ENCODE data around the gene NPR3.

Gene NPR3

DNA sequence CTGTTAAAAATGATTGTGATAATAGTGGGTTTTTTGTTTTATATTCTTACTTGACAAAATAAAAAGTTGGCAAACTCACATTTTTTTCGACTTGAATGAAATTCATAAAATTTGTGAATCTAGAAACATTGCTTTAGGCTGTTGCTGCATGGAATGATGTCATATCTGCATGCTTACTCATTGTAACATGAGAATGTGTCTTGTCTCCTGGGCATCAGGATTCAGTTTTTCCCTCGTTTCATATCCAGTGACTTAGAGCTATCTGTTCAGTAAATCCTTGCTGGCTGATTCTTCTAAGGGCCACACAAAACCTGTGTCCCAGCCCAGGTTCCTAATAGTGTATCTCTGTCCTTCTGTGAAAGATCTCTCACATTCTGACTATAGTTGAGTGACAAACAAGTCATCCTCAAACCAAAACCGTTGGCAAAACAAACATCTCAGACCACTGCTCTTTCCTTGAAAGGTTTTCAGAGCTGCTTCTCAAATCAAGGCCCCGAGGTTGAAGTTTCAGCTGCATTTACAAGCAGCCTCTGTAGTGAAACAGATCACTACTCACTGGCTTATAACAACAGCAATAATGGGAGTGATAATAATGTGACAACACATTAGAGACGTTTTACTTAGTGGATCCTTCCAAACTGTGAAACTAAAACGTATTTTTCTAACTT, 95.0 kb downstream of the NPR3 start:
- in situ Hi-C loops (cut with MboI; ENCODE audit: low sequenced_read_pairs, unreplicated experiment) = no loop called here
- DNase-seq (ENCODE audit: low spot score) = no peak
- TF ChIP-seq, protein P1, sequence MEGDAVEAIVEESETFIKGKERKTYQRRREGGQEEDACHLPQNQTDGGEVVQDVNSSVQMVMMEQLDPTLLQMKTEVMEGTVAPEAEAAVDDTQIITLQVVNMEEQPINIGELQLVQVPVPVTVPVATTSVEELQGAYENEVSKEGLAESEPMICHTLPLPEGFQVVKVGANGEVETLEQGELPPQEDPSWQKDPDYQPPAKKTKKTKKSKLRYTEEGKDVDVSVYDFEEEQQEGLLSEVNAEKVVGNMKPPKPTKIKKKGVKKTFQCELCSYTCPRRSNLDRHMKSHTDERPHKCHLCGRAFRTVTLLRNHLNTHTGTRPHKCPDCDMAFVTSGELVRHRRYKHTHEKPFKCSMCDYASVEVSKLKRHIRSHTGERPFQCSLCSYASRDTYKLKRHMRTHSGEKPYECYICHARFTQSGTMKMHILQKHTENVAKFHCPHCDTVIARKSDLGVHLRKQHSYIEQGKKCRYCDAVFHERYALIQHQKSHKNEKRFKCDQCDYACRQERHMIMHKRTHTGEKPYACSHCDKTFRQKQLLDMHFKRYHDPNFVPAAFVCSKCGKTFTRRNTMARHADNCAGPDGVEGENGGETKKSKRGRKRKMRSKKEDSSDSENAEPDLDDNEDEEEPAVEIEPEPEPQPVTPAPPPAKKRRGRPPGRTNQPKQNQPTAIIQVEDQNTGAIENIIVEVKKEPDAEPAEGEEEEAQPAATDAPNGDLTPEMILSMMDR (IDR thresholded peaks at IDR 0.05; ENCODE audit: borderline replicate concordance, control extremely low read depth, extremely low read depth, insufficient read depth, missing control alignments) = no peak

DNA sequence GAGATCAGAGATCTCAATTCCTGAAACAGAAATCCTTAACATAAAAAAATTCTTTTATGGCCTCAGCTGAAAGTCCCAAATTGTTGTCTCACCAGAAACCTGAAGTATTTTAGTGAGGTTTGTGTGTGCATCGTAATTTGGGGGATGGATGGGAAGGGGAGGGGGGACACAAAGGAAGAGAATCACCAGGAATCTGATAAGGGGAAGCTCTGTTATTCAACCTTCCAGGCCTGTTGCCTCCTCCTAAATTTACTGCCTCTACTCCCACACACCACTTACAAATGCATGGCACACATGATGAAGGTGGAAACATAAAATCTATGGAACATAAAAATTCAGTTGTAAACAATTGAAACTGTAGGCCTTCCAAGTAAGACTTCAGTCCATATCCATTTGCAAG, 97.7 kb downstream of the NPR3 start:
- TF ChIP-seq, protein P1 (IDR thresholded peaks at IDR 0.05; ENCODE audit: borderline replicate concordance, control extremely low read depth, extremely low read depth, insufficient read depth, missing control alignments) = no peak
- in situ Hi-C loops (cut with MboI; ENCODE audit: low sequenced_read_pairs, unreplicated experiment) = no loop called here
- DNase-seq (ENCODE audit: low spot score) = no peak

DNA sequence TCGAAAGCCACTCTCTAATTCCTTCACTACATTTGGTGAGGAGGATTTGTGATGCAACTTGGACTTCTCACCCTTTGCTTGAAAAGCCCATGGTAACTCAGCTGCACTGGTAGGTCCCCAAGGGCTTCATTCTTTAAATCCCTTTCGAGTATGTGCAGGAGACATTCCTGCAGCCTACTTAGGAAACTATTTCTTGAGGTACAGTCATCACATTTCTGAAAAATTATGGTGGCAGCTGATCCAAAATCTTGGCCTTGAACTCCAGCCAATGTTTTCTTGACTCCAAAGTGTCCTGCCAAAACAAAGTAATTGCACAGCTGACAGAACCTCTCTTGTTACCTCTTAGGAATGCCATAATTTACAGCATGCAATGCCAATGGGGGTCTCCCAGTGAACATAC, 99.7 kb downstream of the NPR3 start:
- no peak for DNase-seq (ENCODE audit: low spot score)
- in situ Hi-C loops (cut with MboI; ENCODE audit: low sequenced_read_pairs, unreplicated experiment) = no loop called here
- TF ChIP-seq, protein P1 (IDR thresholded peaks at IDR 0.05; ENCODE audit: borderline replicate concordance, control extremely low read depth, extremely low read depth, insufficient read depth, missing control alignments) = no peak

DNA sequence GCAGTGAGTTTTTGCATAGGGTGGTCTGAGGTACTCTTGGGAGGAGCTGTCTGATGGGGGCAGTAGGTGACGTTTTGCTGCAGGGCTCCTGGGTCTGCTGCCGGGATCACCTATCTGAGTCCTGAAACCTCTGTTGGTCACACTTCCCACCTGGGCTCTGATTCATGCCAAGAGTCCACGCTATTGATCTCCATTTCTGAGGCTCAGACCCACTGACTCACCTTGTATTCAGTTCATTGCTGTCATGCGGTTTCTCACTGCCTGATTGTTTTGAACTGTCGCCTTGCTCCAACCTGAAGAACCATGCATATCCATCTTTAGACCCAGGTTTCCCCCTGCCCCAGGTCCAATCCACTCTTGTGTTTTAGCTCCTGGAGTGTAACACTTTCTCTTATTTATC, 101.3 kb downstream of the NPR3 start:
- in situ Hi-C loops (cut with MboI; ENCODE audit: low sequenced_read_pairs, unreplicated experiment) = no loop called here
- TF ChIP-seq, protein P1 (IDR thresholded peaks at IDR 0.05; ENCODE audit: borderline replicate concordance, control extremely low read depth, extremely low read depth, insufficient read depth, missing control alignments) = no peak

DNA sequence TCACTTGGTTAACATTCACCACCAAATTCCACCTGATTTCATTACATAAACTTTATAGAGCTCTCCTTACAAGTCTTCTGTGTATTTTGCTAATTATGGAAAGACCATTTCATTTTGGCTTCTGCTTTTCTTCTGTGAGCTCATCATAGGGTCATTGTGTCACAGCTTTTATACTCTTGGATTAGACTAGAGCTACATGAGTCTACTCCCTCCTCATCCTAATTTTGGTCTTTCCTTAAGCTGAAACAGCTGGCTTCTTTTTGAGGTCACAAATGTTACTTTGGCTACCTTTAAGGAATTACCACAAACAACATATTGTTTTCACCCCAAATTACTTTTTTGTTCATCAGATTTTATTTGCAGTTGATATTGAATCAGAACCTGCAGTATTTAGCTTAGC, 103.0 kb downstream of the NPR3 start:
- DNase-seq (ENCODE audit: low spot score) = no peak
- TF ChIP-seq, protein P1 (IDR thresholded peaks at IDR 0.05; ENCODE audit: borderline replicate concordance, control extremely low read depth, extremely low read depth, insufficient read depth, missing control alignments) = no peak
- in situ Hi-C loops (cut with MboI; ENCODE audit: low sequenced_read_pairs, unreplicated experiment) = no loop called here

More for the DNA sequence above, 101.3 kb downstream of the NPR3 start:
- DNase-seq (ENCODE audit: low spot score) = no peak

DNA sequence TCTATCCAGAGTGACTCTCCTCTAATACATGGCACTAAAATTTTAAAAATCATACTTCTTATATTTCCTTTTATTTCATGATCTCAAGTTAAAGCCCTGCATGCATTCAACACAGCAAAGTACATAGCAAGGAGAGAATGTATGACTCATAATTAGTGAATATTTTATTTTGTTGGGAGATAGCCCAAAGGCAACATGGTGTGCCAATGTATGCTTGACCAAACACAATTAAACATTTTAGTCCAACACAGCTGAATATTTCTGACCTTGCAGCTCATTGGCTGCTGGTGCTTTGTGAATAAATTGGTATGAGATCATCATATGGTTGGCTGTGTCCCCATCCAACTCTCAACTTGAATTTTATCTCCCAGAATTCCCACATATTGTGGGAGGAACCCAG, 103.5 kb downstream of the NPR3 start:
- TF ChIP-seq, protein P1 (IDR thresholded peaks at IDR 0.05; ENCODE audit: borderline replicate concordance, control extremely low read depth, extremely low read depth, insufficient read depth, missing control alignments) = no peak
- no peak for DNase-seq (ENCODE audit: low spot score)
- in situ Hi-C loops (cut with MboI; ENCODE audit: low sequenced_read_pairs, unreplicated experiment) = no loop called here

All from GM13976 (cell line).